KMS-11 (cell line): ENCODE results near the gene GJA10.

Experiments used
- H2AFZ ChIP-seq: fragments of 200-600 bp; sonication (generic); 2 replicates; pipeline ENCODE4 v1.6.1; 2016; ENCODE audit warnings: antibody characterized with exemption, mixed run types, low read depth
- H3K27ac ChIP-seq: fragments of 200-600 bp; sonication (generic); 2 replicates; pipeline ENCODE4 v1.6.1; 2016; ENCODE audit warnings: mild to moderate bottlenecking, mixed run types
- H3K27me3 ChIP-seq: fragments of 200-600 bp; sonication (generic); 2 replicates; pipeline ENCODE4 v1.6.1; 2017; ENCODE audit warnings: mild to moderate bottlenecking, low read depth, mixed run types, moderate library complexity; ENCODE audit not compliant: insufficient read depth
- H3K36me3 ChIP-seq: fragments of 200-600 bp; sonication (generic); 2 replicates; pipeline ENCODE4 v1.6.1; 2017; ENCODE audit warnings: mild to moderate bottlenecking, mixed run types; ENCODE audit not compliant: insufficient read depth
- H3K4me1 ChIP-seq: fragments of 200-600 bp; sonication (generic); 2 replicates; pipeline ENCODE4 v1.6.1; 2016; ENCODE audit warnings: mild to moderate bottlenecking, low read depth, mixed run types; ENCODE audit not compliant: poor library complexity, severe bottlenecking
- H3K4me2 ChIP-seq: fragments of 200-600 bp; sonication (generic); 2 replicates; pipeline ENCODE4 v1.7.0; 2016; ENCODE audit warnings: mild to moderate bottlenecking, mixed run types
- H3K4me3 ChIP-seq: fragments of 200-600 bp; sonication (generic); IDR thresholded peaks from 2 replicates; pipeline ENCODE4 v1.6.1; 2017; ENCODE audit warnings: low read depth, low read length, mixed read lengths; ENCODE audit not compliant: insufficient read depth
- H3K79me2 ChIP-seq: fragments of 200-600 bp; sonication (generic); 2 replicates; pipeline ENCODE4 v1.6.1; 2016; ENCODE audit warnings: low read depth, mixed run types; ENCODE audit not compliant: insufficient read depth
- H3K9ac ChIP-seq: fragments of 200-600 bp; sonication (generic); 2 replicates; pipeline ENCODE4 v1.6.1; 2016; ENCODE audit warnings: mild to moderate bottlenecking, mixed run types
- H4K20me1 ChIP-seq: fragments of 200-600 bp; sonication (generic); 2 replicates; pipeline ENCODE4 v1.6.1; 2016; ENCODE audit warnings: mild to moderate bottlenecking, mixed run types; ENCODE audit not compliant: insufficient read depth
- CTCF ChIP-seq: fragments of 200-600 bp; sonication (generic); conservative IDR thresholded peaks from 2 replicates; pipeline ENCODE4 v1.6.1; 2017; ENCODE audit warnings: low read depth, mild to moderate bottlenecking, antibody characterized with exemption, low read length, moderate library complexity, mixed read lengths

Gene GJA10

GRCh38 chr6:89874438-89874837 lies 19.8 kb upstream of the GJA10 start:
- TF ChIP-seq CTCF = no peak
- no peak overlapping the region for H3K4me3 ChIP-seq
- no peak overlapping the region for H3K27ac ChIP-seq
- H3K79me2 ChIP-seq = no peaks in the 10 kb centered on the region
- H2AFZ ChIP-seq = no peak overlapping the region
- no peak overlapping the region for H3K9ac ChIP-seq
- H3K36me3 ChIP-seq = no peaks in the 10 kb centered on the region
- H3K4me2 ChIP-seq = no peak overlapping the region
- H3K27me3 ChIP-seq = no peaks in the 10 kb centered on the region
- no peaks in the 10 kb centered on the region for H4K20me1 ChIP-seq
- H3K4me1 ChIP-seq = no peaks in the 10 kb centered on the region

- Histone ChIP-seq H3K4me3 (no peak overlapping the region), H4K20me1 (no peaks in the 10 kb centered on the region), H3K27me3 (no peaks in the 10 kb centered on the region), H3K9ac (no peak overlapping the region), H3K27ac (no peak overlapping the region), H3K36me3 (no peaks in the 10 kb centered on the region), H3K4me1 (no peaks in the 10 kb centered on the region), H2AFZ (no peak overlapping the region), H3K79me2 (no peaks in the 10 kb centered on the region), H3K4me2 (no peak overlapping the region)
- no peak for TF ChIP-seq CTCF
Measured at GRCh38 chr6:89886378-89887120, 7.7 kb upstream of the GJA10 start.

- no peak overlapping the region for H3K9ac ChIP-seq
- H3K4me1 ChIP-seq = no peaks in the 10 kb centered on the region
- no peak overlapping the region for H3K4me2 ChIP-seq
- no peaks in the 10 kb centered on the region for H4K20me1 ChIP-seq
- TF ChIP-seq CTCF = no peak
- no peaks in the 10 kb centered on the region for H3K27me3 ChIP-seq
- H3K4me3 ChIP-seq = no peak overlapping the region
- no peaks in the 10 kb centered on the region for H3K36me3 ChIP-seq
- H3K27ac ChIP-seq = no peak overlapping the region
- no peaks in the 10 kb centered on the region for H3K79me2 ChIP-seq
- H2AFZ ChIP-seq = no peak overlapping the region
Measured at GRCh38 chr6:89887452-89888137, 6.7 kb upstream of the GJA10 start.

GRCh38 chr6:89888138-89888514 lies 6.1 kb upstream of the GJA10 start:
- H3K36me3 ChIP-seq = no peaks in the 10 kb centered on the region
- no peaks in the 10 kb centered on the region for H4K20me1 ChIP-seq
- H2AFZ ChIP-seq = no peak overlapping the region
- H3K4me3 ChIP-seq = no peak overlapping the region
- H3K4me2 ChIP-seq = no peak overlapping the region
- TF ChIP-seq CTCF = no peak
- no peaks in the 10 kb centered on the region for H3K4me1 ChIP-seq
- H3K79me2 ChIP-seq = no peaks in the 10 kb centered on the region
- H3K27me3 ChIP-seq = no peaks in the 10 kb centered on the region
- H3K9ac ChIP-seq = no peak overlapping the region
- no peak overlapping the region for H3K27ac ChIP-seq
